ENCODE results near the gene B3GALT4.

The B3GALT4 gene

GRCh38 chr6:33315793-33316602 is 39.1 kb downstream of the B3GALT4 start:
- no peak for DNase-seq

DNA sequence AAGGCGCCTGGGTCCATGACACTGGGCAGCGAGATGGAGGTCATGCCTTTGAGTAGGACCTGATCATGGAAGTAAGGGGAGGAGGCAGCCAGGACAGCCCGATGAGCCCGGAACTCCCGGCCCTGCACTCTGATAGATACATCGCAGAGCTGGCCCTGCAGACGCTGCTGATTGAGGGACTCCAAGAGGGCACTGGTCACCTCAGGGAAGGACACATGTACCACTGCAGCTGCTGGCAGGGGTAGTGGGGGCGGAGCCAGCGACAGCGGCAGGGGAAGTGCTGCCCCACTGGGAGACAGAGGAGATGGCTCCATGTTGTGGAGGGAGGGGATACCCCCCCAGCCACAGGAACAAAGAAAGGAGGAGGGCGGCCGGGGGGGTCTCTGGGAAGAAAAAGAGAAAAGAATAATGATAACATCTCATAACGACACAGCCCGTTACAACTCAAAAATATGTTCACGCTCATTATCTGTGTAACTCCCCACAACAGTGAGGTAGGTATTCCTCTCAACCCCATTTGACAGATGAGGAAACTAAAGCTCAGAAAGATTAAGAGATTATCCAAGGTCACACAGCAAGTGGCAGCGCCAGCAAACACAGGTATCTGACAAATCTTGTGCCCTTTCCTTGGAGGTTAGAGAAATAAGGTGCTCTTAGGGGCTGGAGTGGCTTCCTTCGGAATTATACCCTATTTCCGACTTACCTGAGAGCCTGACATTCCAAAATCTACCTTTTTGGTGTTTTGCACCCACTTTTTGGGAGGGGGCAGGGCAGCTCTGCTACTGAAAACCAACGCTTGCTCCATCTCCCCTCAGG is 39.9 kb downstream of the B3GALT4 start:
- DNase-seq = peak; percentile 49

DNA sequence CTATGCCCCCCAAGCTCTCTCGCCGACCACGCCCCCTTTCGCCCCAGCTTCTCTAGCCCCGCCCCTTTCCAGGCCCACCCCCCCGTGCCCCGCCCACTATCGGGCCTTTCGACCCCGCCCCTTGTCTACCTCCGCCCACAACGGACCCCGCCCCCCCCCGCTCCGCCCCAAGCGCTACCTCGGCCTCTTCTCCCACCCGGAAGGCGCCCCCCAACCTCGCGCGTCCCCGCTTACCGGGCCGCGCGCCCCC is 40.4 kb downstream of the B3GALT4 start:
- DNase-seq = no peak

DNA sequence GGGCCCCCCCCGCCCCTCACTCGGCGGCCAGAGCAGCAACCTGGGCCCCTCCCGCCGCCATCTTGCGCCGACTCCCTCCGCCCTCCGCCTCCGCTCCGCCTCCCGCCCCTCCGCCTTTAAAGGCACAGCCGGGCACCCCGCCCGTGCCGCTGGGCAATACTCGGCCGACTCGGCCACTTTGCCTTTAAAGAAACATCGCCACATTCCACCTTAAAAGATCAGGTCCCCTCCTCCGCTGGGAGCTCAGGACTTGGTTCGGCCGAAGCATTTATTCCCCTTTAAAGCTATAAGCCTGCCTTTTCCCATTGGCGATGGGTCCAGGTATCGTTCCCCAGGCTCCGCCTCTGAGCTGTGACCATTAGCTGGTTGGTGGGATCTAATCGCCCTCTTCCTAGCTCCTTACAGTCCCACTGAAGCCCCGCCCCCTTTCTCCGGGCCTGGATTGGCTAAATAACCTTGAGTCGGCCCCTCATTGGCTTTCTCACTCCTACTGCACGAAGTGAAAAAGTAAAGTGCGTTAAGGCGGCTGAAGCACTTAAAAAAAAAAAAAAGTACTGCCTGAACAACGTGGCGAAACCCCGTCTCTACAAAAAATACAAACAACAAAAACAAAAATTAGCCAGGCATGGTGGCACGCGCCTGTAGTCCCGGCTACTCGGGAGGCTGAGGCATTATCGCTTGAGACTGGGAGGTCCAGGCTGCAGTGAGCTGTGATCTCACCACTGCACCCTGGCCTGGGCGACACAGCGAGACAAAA is 40.9 kb downstream of the B3GALT4 start, which contains the start of gene ZBTB22:
ZBTB22 (minus strand) TSS at position 76 of the 757 bp plus-strand sequence. CDS start 828 bp downstream, outside the sequence.
- DNase-seq = peak; percentile 100

DNA sequence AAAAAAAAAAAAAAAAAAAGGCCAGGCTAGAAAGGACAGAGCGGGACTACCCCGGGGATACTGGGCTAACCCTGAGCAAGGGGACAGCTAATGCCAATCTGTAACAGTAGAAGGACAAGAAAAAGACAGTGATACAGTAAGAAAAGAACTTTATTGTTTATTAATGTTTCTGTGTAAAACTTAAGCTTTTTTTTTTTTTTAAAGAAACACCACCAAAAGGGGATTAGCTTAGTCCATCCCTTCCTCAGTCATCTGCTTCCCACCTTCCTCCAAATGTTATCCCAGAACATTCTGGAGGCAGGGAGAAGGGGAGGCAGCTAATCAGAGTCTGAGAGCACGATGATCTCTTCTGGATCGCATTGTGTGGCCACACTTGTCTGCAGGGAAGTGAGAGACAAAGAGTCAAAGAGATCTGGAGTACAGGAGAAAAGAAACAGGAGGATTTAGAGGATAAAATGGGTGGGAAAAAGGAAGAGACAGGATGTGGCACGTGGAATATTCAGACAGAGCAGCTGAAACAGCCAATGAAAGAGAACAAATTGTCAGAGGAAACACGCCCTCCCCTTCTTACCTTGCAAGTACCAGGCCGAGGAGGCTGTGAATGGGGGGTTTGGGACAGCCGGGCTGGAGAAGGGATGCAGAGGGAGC is 41.6 kb downstream of the B3GALT4 start:
- no peak for DNase-seq

DNA sequence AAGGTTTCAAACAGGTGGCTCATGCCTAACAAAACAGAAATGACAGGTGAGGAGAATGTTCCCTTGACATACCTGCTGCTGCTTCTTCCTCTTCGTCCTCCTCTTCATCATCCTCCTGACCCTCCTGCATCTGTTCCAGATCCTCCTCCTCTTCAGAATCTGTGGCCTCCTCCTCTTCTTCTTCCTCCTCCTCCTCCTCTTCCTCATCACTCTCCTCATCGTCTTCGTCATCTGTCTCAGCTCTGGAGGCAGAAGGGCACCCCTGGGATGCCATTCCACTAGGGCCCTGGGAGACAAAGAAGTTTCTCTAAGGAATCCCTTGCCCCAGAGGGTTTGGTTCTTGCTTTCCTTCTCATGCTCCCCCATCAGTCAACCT is 43.0 kb downstream of the B3GALT4 start:
- DNase-seq = no peak

DNA sequence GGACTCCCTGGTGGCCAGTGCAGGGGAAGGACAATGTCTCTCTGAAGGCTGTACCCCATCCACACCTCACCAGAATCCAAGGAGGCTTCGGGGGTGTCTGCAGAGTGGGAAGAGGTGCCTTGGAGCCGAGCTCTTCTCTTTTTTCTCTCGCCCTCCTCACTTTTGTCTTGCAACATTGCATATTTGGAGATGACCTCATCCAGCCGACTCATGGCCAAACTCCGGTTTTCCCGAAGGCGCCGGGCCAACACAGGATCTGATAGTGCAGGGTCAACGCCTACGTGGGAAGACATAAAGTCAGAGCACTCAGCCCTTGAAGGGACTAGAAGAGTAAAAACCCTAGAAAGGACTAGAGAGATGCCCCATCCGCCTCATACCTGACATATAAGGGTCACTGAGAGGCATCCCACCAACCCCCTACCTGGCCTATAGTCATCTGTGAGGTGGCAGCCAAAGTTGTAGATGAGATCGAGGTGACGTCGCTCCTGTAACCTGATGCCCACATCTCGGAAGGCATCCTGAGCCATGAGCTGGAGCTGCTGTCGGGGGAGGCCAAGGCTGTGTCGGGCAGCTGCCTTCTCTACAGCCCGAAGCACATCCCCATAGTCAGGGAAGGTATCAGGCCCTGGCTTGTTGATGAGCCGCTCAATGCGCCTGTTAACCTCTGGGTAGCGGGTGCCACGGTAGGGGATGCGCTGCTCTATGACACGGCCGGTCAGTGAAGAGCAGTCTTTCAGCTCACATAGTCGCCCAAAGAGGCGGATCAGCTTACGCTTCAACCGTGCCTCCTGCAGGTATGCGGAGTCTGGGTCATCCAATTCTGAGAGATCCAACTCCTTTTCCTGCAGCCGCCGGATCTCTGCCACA is 43.6 kb downstream of the B3GALT4 start:
- DNase-seq = no peak

DNA sequence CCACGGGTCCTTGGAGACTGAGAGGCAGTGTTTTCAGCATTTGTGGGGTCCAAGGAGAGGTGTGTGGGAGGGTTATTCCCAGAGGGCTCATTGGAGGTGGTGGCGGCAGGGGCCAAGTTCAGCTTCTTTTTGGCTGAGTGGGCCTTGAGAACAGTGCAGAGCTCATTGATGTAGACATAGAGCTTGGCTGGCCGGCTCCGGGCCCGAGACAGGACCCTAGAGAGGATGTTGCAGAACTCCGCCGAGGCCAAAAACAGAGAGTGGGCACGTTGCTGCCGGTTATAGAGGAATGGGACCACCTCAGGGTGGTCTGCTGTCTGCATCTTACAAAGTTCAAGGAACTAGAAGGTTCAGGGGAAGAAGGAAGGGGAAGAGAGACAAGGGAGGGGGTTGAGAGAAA is 44.3 kb downstream of the B3GALT4 start:
- no peak for DNase-seq

GRCh38 chr6:33323623-33323948 is 46.7 kb downstream of the B3GALT4 start:
- DNase-seq = no peak

DNA sequence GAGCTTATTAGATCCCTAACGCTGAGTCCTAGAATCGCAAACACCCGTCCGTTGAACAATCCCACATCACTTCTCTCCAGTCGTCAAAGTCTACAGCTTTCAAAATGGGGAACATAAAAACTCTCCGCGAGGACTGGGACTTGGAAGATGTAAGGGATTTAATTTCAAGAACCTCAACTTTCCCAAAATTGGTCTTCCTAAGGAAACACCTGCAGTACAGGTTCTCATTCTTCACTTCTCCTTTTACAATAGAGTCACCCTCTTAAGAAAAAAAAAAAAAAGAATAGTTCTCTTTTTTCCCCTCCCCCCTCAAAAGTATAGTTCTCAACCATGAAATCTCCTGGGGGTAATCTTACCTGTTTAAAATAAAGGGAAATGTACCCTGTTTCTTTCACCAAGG is 47.2 kb downstream of the B3GALT4 start:
- peak; percentile 50 for DNase-seq
